ENCODE results near the gene GDF9.

GDF9 gene

DNA sequence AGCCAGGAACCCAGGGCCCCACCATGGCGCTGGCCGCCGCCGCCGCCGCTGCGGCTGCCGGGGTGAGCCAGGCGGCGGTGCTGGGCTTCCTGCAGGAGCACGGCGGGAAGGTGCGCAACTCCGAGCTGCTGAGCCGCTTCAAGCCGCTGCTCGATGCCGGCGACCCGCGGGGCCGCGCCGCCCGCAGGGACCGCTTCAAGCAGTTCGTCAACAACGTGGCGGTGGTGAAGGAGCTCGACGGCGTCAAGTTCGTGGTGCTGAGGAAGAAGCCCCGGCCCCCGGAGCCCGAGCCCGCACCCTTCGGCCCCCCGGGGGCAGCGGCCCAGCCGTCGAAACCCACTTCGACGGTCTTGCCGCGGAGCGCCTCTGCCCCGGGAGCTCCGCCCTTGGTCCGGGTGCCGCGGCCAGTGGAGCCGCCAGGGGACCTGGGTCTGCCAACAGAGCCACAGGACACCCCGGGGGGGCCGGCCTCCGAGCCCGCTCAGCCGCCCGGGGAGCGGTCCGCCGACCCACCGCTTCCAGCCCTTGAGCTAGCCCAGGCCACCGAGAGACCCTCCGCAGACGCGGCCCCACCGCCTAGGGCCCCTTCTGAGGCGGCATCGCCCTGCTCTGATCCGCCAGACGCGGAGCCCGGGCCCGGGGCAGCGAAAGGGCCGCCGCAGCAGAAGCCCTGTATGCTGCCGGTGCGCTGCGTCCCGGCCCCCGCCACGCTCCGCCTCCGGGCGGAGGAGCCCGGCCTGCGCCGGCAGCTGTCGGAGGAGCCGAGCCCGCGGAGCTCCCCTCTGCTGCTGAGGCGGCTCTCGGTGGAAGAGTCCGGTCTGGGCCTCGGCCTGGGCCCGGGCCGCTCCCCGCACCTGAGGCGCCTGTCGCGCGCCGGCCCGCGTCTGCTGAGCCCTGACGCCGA, 52.4 kb downstream of the GDF9 start:
- in situ Hi-C loops (cut with MboI; ENCODE audit: low sequenced_read_pairs, unreplicated experiment) = loop anchor here (10.0 kb wide), 1 partner anchor 289 kb away; no protein-coding TSS in a partner anchor

DNA sequence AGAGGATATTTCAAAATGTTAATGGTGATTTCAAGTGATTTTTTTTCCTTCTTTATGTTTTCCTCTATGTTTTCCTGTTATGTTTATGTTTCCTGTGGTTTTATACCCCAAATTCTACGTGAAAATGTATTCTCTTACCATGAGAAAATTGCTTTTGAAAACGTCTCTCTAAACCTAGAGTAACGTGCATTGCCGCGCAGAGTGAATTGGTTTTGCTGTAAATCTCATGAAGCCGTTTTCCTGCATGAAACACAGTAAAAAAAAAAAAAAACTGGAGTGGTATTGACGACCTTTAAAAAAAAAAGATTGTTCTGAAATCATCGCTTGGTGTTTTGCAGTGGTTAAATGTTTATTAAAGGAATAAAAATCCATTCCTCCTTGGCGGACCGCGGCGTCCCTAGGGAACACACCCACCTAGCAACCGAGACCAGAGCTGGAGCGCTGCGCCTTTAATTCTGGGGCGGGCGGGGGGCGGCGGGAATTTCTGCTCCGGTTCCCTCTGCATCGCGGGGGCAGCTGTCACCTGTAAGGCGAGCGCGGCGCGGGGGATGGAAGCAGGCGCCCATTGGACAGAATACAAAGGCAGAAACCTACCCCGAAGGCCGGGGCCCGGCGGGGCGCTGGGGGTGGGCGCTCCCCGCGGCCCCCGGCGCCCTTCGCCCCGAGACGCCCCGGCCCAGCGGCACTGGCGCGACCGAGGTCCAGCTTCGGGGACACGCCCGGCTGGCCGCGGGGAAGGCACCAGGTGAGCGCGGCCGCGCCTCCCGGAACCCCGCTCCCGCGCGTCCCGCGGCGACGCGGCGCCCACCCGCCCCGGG, 53.3 kb downstream of the GDF9 start, which contains the start of gene SOWAHA:
SOWAHA (plus strand) TSS at position 522 of the 818 bp plus-strand sequence. CDS start 320 bp downstream, outside the sequence.
- in situ Hi-C loops (cut with MboI; ENCODE audit: low sequenced_read_pairs, unreplicated experiment) = loop anchor here (10.0 kb wide), 1 partner anchor 288 kb away; no protein-coding TSS in a partner anchor
- TF ChIP-seq, protein P1, sequence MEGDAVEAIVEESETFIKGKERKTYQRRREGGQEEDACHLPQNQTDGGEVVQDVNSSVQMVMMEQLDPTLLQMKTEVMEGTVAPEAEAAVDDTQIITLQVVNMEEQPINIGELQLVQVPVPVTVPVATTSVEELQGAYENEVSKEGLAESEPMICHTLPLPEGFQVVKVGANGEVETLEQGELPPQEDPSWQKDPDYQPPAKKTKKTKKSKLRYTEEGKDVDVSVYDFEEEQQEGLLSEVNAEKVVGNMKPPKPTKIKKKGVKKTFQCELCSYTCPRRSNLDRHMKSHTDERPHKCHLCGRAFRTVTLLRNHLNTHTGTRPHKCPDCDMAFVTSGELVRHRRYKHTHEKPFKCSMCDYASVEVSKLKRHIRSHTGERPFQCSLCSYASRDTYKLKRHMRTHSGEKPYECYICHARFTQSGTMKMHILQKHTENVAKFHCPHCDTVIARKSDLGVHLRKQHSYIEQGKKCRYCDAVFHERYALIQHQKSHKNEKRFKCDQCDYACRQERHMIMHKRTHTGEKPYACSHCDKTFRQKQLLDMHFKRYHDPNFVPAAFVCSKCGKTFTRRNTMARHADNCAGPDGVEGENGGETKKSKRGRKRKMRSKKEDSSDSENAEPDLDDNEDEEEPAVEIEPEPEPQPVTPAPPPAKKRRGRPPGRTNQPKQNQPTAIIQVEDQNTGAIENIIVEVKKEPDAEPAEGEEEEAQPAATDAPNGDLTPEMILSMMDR (IDR thresholded peaks at IDR 0.05; ENCODE audit: borderline replicate concordance, control extremely low read depth, extremely low read depth, insufficient read depth, missing control alignments) = no peak
- peak; percentile 69 for DNase-seq (ENCODE audit: low spot score)

More for the DNA sequence above, 52.4 kb downstream of the GDF9 start:
- TF ChIP-seq, protein P1 (IDR thresholded peaks at IDR 0.05; ENCODE audit: borderline replicate concordance, control extremely low read depth, extremely low read depth, insufficient read depth, missing control alignments) = no peak
- peak; percentile 51 for DNase-seq (ENCODE audit: low spot score)

DNA sequence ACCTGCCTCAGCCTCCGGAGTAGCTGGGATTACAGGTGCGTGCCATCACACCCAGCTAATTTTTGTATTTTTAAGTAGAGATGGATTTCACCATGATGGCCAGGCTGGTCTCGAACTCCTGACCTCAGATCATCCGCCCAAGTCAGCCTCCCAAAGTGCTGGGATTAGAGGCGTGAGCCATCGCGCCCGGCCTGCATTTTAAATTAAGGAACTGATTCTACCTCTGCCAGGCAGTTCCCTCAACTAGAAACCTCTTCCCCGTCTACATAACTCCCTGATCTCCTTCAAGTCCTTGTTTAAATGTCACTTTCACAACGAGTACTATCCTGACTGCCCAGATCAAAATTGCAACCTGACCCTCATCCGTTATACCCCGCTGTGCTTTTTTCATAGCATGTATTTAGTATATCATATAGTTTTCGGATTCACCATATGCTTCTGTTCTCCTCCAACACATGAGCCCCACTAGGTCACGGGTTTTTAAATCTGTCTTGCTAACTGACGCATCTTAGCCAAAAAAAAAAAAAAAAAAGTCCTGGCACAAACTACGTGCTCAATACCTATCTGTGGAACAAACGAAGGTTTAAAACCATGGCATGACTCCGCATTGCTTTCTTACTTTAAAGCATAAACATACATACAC, 54.0 kb downstream of the GDF9 start:
- TF ChIP-seq, protein P1 (IDR thresholded peaks at IDR 0.05; ENCODE audit: borderline replicate concordance, control extremely low read depth, extremely low read depth, insufficient read depth, missing control alignments) = no peak
- no peak for DNase-seq (ENCODE audit: low spot score)
- in situ Hi-C loops (cut with MboI; ENCODE audit: low sequenced_read_pairs, unreplicated experiment) = loop anchor here (10.0 kb wide), 1 partner anchor 287 kb away; no protein-coding TSS in a partner anchor
